HG03159 (cell line): Measurements from ENCODE around the gene ZFYVE1.
"Not testable (repeated sequence)": the region's sequence is repeated elsewhere in the genome, so short reads cannot be mapped to it uniquely, and the experiment has no call there.

Experiments used
- ATAC-seq: cut with Tn5 transposase; IDR thresholded peaks from one replicate; pipeline ENCODE4 v1.9.1; 2021; ENCODE audit warnings: mild to moderate bottlenecking, moderate library complexity; ENCODE audit not compliant: unreplicated experiment

The ZFYVE1 gene, protein sequence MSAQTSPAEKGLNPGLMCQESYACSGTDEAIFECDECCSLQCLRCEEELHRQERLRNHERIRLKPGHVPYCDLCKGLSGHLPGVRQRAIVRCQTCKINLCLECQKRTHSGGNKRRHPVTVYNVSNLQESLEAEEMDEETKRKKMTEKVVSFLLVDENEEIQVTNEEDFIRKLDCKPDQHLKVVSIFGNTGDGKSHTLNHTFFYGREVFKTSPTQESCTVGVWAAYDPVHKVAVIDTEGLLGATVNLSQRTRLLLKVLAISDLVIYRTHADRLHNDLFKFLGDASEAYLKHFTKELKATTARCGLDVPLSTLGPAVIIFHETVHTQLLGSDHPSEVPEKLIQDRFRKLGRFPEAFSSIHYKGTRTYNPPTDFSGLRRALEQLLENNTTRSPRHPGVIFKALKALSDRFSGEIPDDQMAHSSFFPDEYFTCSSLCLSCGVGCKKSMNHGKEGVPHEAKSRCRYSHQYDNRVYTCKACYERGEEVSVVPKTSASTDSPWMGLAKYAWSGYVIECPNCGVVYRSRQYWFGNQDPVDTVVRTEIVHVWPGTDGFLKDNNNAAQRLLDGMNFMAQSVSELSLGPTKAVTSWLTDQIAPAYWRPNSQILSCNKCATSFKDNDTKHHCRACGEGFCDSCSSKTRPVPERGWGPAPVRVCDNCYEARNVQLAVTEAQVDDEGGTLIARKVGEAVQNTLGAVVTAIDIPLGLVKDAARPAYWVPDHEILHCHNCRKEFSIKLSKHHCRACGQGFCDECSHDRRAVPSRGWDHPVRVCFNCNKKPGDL

DNA sequence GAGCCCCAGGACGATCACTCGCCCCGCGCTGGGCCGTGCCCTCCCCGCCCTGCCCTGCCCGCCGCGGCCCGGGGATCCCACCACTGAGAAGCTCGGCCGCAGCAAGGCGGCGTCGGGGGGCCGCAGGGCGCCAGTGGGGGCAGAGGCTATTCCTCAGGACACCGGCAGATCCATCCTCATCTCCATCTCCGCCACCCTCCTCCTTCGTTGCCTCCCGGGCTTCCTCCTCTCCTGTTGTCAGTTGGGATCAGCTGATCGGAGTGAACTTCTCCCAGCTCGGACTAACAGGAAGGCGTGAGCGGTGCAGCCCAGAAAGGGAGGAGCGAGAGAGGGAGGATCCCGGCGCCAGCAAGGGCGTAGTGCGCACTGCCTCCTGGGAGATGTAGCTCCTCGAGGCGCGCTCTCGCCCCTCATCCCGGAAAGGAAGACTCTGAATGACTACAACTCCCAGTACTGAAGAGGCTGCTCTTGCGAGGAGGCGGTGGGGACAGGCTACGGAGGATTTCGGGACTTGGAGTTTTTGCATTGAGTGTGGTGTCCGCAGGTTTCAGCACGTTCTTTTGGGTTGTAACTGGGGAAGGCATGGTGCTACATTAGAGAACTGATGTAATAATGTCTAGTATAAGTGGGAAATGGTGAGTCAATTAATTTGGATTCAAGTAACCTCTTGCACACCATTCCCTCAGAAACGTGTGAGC is at the start of gene ZFYVE1:
Gene ZFYVE1, minus strand, starts transcription at position 262 of the 698 bp plus-strand sequence. CDS start 2,598 bp downstream, outside the sequence.
- ATAC-seq = peak; percentile 94

DNA sequence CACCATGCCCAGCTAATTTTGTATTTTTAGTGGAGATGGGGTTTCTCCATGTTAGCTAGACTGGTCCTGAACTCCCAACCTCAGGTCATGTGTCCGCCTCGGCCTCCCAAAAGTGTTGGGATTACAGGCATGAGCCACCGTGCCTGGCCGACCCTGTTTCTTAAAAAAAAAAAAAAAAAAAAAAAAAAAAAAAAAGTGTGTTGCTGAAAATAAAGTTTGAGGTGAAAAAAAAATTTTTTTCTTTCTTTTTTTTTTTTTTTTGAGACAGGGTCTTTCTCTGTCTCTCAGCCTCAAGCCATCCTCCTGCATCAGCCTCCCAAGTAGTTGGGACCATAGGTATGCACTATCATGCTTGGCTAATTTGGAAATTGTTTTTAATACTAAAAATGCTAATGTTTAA is 42.7 kb upstream of the ZFYVE1 start:
- ATAC-seq = no peak

DNA sequence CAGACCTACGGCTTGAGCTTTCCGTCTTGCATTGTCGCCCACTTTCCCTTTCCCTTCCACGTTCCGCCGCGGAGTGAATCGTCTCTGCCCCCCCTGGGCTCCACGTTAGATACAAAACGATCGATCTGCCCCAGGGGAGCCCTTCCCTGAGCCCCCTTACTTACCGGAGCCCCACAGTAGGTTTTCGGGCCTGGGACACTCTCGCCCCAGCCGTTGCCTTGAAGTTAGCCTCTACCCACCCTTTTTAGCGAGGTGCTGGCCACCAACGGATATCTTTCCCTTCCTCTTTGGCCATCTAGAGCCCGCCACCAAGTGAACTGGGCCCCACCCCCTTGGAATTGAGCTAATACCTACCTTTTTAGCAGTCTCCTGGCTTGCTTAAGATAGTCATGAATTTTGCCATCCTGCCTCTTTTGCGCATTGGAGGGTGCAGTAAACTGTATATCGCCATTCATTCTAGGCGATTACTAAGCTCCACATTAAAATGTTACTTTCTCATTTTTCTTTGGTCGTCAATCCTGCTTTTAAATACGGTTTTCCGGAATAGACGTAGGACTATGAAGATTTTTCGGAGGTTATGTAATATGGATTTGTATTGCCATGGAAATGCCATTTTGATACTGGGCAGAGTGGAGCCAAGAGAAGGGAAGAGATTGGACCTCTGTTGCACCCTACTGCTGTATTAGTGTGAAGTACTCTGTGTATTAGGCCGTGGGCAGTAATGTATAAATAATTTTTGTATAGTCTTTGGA is 32.2 kb upstream of the ZFYVE1 start:
- peak; percentile 3 for ATAC-seq

DNA sequence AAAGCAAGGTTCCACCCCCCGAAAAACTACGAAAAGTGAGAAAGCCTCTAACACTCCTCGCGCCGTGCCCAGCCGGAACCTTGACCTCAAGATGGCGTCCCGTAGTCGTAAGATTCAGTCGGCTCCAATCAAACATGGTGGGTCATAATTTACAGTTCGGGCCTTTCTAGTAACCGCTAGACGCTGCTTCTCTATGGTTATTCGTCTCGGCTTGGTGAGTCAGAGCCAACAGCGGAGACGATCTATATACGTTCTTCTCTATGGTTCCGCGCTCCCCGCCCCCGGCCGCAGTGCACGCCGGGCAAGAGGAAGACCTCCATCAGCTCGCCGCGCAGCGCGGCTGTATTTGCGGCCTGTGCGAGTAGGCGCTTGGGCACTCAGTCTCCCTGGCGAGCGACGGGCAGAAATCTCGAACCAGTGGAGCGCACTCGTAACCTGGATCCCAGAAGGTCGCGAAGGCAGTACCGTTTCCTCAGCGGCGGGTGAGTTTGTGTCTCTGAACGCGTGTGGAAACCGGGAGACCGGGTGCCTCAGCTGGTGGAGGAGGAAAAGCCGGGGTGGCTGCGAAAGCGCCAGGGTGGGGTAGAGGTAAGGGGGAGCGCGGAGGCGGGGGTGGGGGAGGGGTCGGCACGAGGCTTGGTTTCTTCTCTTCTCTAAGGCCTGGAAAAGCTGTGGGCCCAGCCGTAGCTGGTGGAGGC is 31.5 kb upstream of the ZFYVE1 start, which contains the start of gene RBM25:
Gene RBM25, plus strand, starts transcription at position 311 of the 698 bp plus-strand sequence. CDS start 13,108 bp downstream, outside the sequence.
- peak; percentile 96 for ATAC-seq

DNA sequence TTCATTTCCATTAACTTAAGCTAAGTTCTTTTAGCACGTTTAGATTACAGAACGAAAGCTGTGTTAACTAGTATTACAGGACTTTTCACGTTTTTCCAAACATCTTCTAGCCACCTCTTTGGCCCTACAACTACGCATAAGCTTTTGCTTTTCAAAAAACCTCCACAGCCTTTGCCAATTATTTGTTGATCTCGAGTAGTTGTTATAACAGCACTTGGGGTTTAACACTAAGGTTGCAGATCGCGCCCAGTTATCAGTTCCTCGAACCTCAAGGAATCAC is 31.0 kb upstream of the ZFYVE1 start:
- no peak for ATAC-seq

DNA sequence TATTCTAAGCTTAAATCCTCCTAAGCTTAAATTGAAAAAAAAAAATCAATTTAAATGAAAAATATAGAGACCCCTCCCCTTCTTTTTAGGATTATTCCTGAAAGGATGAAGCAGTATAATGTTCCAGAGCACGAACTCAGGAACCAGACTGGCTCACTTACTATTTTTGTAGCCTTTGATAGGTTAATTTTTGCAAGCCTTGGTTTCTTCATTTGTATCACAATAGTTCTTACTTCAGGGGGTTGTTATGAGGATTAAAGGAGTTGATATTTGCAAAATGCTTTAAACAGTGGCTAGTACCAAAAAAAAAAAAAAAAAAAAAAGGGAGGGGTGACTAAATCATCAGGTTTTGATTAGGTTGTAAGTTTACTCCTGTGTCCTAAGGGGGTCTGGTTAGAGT is 28.3 kb upstream of the ZFYVE1 start:
- no peak for ATAC-seq

DNA sequence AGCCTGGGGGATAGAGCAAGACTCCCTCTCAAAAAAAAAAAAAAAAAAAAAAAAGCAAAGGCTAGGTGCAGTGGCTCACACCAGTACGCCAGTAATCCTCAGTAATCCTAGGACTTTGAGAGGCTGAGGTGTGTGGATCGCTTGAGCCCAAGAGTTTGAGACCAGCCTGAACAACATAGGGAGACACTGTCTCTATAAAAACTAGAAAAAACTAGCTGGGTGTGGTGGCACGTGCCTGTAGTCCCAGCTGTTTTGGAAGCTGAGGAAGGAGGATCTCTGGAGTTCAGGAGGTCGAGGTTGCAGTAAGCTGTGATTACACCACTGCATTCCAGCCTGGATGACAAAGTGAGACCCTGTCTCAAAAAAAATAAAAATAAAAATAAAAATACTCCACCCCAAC is 22.5 kb upstream of the ZFYVE1 start:
- ATAC-seq = no peak

DNA sequence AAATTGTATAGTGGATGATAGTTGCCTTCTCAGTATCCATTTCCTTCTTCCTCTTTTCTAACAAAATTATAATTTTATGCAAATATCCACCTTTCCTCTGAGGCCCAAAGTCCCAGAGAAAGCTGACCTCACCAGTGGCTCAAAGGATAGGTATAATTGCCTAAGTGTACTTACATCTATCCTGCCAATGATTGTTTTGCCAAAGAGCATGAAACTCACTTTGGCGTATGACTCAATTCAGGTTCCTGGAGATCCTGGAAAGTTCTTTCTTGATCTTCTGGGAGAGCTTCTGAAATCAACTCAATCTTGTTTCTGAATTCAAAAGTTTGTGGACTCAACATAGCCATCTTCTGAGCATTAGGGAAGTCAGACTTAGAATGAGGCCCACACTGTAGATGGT is 20.9 kb upstream of the ZFYVE1 start:
- ATAC-seq = no peak

DNA sequence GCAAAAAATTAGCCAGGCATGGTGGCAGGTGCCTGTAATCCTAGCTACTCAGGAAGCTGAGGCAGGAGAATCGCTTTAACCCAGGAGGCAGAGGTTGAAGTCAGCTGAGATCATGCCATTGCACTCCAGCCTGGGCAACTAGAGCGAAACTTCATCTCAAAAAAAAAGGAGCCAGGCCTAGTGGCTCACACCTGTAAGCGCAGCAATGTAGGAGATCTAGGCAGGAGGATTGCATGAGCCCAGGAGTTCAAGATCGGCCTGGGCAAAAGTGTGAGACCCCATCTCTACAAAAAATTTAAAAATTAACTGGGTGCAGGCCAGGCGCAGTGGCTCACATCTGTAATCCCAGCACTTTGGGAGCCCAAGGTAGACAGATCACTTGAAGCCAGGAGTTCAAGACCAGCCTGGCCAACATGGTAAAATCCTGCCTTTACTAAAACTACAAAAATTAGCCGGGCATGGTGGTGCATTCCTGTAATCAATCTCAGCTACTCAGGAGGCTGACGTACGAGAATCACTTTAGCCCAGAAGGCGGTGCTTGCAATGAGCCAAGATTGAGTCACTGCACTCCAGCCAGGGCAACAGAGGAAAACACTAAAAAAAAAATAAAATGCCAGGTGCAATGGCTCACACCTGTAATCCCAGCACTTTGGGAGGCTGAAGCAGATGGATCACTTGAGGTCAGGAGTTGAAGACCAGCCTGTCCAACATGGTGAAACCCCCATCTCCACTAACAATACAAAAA is 10.0 kb upstream of the ZFYVE1 start:
- not testable (repeated sequence) for ATAC-seq

DNA sequence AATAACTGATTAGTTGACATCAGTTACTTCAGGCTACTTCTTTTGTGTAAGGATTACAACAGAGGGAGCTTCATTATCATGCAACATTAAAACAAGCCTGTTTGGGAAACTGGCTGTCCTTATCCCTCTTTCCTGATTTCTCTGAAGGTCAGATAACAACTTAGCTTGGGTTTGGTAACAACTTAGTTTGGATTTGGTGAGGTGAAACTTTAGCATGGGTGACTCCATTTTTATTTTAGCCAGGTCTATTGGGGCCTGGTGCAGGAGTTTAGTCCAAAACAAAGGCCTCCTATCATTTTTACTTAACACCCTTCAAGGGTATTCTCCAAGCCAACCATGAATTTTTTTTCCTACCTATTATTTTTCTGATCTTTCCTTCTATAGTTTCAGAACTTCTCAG is 1.1 kb upstream of the ZFYVE1 start:
- no peak for ATAC-seq

DNA sequence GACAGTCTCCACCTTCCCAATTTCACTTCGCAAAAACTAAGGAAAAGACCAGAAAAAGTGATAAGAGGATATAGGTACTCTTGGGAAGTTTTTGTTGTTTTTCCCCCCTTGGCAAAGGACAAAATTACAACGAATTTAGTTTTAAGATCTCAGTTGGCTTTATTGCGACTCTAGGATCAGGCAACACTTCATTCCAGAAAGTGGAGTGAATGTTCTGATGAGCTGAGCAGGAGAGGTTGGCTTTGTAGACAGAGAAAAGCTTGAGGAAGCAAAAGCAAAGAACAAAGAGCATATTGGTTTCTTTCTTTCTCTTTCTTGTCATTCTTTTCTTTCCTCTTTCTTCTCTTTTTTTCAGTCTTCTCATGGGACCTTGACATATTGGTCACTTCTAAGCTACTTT is 640 bp upstream of the ZFYVE1 start:
- ATAC-seq = no peak

DNA sequence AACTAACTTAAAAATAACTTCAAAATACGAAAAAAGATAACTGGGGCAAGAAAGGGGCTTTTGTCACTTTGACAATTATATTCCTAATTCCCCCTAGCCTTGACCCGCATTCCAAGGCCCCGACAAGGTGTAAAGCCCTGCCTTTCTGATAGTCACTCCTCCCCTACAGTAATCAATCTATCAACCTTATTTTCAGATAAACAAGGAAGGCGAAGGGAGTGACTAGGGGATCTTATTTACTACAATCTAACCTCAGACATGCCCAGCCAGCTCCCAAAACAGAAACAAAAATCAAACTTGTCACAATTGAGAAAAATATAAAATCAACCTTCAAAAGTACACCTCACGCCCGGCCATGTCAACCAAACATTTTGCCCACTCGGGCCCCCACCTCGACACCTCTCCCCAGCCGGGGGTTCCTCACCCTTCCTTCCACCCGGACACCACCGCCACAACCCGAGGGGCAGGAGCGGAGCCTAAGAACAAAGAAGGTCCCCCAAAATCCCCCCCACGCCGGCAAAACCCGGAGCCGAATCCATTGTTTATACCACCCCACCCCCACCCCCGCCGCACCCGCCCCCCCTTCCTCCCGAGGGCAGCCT is 562 bp downstream of the ZFYVE1 start:
- ATAC-seq = no peak

DNA sequence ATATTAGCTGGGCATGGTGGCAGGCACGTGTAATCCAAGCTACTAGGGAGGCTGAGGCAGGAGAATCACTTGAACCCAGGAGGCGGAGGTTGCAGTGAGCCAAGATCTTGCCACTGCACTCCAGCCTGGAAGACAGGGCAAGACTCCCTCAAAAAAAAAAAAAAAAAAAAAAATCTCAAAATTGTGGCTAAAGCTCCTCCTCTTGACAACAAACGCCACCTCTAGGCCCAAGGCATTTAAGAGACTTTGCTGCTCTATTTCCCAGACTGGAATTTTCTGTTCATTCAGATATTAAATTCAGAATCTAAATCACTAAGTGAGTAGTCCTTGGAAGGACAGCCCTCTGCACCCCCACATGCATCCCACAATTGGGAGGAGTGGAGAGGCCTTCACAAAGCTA is 1.4 kb downstream of the ZFYVE1 start:
- no peak for ATAC-seq

DNA sequence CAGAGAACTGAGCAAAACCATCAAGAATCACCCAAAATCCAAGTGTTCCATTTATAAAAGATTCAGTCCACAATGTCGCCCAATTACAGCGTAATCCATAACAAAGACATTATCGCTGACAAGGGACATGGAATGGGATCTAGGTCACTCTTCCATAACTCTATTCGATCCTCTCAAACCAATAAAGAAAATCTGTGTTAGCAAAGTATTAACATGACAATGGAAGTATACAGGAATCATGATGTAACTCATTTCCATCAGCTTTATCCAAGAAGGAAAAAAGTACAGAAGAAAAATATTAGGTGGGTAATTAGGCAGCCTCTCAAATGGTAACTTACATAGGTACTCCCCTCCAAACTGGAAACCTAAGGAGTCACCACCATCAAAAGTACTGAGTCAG is 4.9 kb downstream of the ZFYVE1 start:
- ATAC-seq = no peak

DNA sequence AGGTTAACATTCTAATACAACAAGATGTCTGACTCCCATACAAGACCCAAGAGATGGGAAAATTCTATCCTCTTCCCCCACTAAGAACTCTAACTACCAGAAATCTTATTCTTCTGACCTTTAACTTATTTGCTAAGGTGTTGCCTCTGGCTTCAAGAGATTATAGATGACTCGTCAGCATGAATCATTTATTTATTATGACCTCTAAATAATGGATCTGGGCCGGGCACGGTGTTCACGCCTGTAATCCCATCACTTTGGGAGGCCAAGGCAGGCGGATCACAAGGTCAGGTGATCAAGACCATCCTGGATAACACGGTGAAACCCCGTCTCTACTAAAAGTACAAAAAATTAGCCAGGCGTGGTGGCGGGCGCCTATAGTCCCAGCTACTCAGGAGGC is 10.9 kb downstream of the ZFYVE1 start:
- ATAC-seq = not testable (repeated sequence)

DNA sequence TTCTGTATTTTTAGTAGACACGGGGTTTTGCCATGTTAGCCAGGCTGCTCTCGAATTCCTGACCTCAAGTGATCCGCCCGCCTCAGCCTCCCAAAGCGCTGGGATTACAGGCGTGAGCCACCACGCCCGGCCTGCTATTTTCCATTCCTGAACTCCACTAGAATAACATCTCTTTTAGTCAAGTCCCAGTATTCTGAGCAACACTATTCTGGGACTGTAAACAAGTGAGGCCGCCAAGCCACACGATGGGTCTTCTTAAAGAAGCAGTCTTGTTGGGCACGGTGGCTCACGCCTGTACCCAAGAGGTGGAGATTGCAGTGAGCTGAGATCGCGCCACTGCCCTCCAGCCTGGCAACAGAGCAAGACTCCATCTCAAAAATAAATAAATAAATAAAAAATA is 11.4 kb downstream of the ZFYVE1 start:
- not testable (repeated sequence) for ATAC-seq

DNA sequence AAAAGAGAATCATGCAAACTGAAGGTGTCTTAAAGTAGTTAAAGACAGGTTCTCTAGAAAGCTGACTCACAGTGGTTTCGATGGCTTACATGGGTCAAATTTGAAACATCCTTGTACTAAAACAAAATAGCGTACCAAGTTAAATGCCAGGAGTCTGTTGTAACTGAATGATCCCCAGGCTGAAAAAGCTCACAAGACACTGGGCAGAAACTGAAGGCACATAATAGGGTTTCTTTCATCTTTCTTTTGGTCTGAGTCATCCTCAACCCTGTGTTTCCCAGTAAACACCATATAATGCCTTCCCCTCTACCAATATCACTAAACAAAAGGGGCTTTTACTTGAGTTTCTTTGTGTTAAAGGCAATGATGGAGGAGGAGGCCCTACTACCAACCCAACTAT is 12.8 kb downstream of the ZFYVE1 start:
- peak; percentile 56 for ATAC-seq

DNA sequence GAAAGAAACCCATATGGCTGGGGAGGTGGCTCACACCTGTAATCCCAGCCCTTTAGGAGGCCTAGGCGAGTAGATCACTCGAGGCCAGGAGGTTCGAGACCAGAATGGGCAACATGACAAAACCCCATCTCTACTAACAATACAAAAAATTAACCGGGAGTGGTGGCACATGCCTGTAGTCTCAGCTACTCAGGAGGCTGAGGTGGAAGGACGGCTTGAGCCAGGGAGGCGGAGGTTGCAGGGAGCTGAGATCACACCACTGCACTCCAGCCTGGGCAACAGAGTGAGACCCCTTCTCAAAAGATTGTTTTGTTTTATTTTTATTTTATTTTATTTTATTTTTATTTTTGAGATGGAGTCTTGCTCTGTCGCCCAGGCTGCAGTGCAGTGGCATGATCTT is 15.7 kb downstream of the ZFYVE1 start:
- ATAC-seq = not testable (repeated sequence)

DNA sequence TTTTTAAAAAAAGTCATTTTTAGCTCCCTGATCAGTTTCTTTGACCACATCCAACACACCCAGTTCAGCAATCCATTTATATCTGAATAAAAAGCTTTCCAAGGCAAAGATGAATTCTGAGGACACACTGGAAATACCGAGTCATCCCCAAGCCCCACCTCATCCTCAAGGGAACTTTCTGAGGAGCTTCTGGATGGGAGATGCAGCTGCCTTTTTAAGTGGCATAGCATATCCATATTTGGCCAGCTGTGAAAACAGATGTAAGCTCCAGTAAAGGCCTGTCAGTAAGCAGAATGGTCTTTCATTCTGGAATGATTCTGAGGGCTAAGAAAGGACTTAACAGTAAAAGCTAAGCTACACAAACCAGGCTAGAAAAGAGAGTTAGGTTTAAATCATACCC is 18.4 kb downstream of the ZFYVE1 start:
- ATAC-seq = no peak
